Measurements from ENCODE around the gene TBCE. TPM values are rescaled to one million over a fixed set of nuclear protein-coding genes. Genes with fewer than 3 reads are reported as not detected.

The TBCE gene
- total RNA-seq, 2 experiments from 2014 or later, result 7.0 to 8.4 TPM

DNA sequence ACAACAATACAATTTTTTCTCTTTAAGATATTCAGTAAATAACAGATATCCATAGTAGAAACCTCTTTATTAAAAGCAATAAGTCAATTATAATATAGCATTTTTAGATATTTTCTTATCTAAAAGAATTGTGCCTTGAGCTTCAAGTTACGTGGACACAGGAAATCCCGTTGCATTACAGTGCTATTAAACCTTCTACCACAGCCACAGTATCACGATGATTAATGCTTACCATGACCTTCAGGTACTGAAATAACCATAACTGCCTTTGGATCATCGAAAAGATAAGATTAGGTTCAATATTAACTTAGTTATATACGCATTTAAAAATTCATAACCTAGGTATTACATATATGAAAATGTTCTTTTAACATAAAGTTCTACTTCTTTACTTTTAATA lies 119.1 kb downstream of the TBCE start:
- H3K9me3 ChIP-seq (ENCODE audit: control insufficient read depth in 1 of 2, insufficient read depth in 1 of 2, low read length in 2 of 2), result no peaks in the 10 kb centered on the region
- peaks cover 23% of the 10 kb centered on the region for H3K36me3 ChIP-seq (ENCODE audit: insufficient read depth, low read length)
- no peaks in the 10 kb centered on the region for H3K4me1 Mint-ChIP-seq (ENCODE audit: low read depth)
- DNase-seq (no peak), ATAC-seq (ENCODE audit: poor library complexity) (no peak)
- no peak overlapping the region for H3K4me3 ChIP-seq (ENCODE audit: low read length)
- H3K36me3 Mint-ChIP-seq (ENCODE audit: low read depth), result peaks cover 43% of the 10 kb centered on the region
- intact Hi-C loops (cut with DNase I, micrococcal nuclease), result no loop called here
- H3K27ac ChIP-seq (ENCODE audit: low read depth in 1 of 2, low read length in 2 of 2), result no peak overlapping the region
- no peak overlapping the region for H3K4me3 Mint-ChIP-seq
- ChIA-PET POLR2A (no interaction called here), CTCF (no interaction called here)
- no peaks in the 10 kb centered on the region for H3K27me3 ChIP-seq (ENCODE audit: control insufficient read depth in 1 of 2, insufficient read depth in 2 of 2, low read length in 2 of 2)
- H3K4me1 ChIP-seq (ENCODE audit: insufficient read depth, low read length), result no peaks in the 10 kb centered on the region
- TF ChIP-seq, protein P1, sequence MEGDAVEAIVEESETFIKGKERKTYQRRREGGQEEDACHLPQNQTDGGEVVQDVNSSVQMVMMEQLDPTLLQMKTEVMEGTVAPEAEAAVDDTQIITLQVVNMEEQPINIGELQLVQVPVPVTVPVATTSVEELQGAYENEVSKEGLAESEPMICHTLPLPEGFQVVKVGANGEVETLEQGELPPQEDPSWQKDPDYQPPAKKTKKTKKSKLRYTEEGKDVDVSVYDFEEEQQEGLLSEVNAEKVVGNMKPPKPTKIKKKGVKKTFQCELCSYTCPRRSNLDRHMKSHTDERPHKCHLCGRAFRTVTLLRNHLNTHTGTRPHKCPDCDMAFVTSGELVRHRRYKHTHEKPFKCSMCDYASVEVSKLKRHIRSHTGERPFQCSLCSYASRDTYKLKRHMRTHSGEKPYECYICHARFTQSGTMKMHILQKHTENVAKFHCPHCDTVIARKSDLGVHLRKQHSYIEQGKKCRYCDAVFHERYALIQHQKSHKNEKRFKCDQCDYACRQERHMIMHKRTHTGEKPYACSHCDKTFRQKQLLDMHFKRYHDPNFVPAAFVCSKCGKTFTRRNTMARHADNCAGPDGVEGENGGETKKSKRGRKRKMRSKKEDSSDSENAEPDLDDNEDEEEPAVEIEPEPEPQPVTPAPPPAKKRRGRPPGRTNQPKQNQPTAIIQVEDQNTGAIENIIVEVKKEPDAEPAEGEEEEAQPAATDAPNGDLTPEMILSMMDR (IDR thresholded peaks at IDR 0.05), result no peak
- no peaks in the 10 kb centered on the region for H3K27me3 Mint-ChIP-seq
- H3K27ac Mint-ChIP-seq, result no peak overlapping the region
- peaks cover 2% of the 10 kb centered on the region for H3K9me3 Mint-ChIP-seq

DNA sequence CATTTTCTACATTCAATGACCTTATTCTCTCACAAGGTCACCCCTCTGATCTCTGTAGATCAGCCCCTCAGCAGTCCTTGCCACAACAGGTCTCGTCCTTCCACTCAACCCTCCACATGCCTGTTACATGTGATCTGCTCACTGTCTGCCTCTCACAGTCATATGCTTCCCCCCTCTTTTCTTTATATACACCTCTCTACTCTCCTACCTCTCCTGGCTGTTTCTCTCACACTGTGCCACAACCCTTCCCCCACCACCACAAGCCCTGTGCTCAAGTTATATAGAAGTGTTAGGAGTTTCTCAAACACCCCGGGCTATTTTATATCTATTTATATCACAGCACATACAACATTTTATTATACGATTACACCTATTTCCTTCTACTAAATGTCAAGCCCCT lies 124.4 kb downstream of the TBCE start:
- H3K27me3 ChIP-seq (ENCODE audit: control insufficient read depth in 1 of 2, insufficient read depth in 2 of 2, low read length in 2 of 2), result no peaks in the 10 kb centered on the region
- DNase-seq (no peak), ATAC-seq (ENCODE audit: poor library complexity) (no peak)
- H3K9me3 ChIP-seq (ENCODE audit: control insufficient read depth in 1 of 2, insufficient read depth in 1 of 2, low read length in 2 of 2), result no peaks in the 10 kb centered on the region
- H3K27ac ChIP-seq (ENCODE audit: low read depth in 1 of 2, low read length in 2 of 2), result no peak overlapping the region
- H3K27me3 Mint-ChIP-seq, result no peaks in the 10 kb centered on the region
- peaks cover 5% of the 10 kb centered on the region for H3K36me3 ChIP-seq (ENCODE audit: insufficient read depth, low read length)
- H3K4me3 Mint-ChIP-seq, result no peak overlapping the region
- H3K4me1 ChIP-seq (ENCODE audit: insufficient read depth, low read length), result peaks cover 5% of the 10 kb centered on the region
- TF ChIP-seq, protein P1 (IDR thresholded peaks at IDR 0.05), result no peak
- H3K36me3 Mint-ChIP-seq (ENCODE audit: low read depth), result peaks cover 55% of the 10 kb centered on the region
- no peak overlapping the region for H3K4me3 ChIP-seq (ENCODE audit: low read length)
- ChIA-PET CTCF (no interaction called here), POLR2A (interaction anchor here (1.6 kb wide), 1 partner anchor 13 kb away, joined by 4 read pairs; the partner anchor contains the start of gene B3GALNT2)
- H3K27ac Mint-ChIP-seq, result no peak overlapping the region
- H3K9me3 Mint-ChIP-seq, result no peaks in the 10 kb centered on the region
- H3K4me1 Mint-ChIP-seq (ENCODE audit: low read depth), result peaks cover 11% of the 10 kb centered on the region
- intact Hi-C loops (cut with DNase I, micrococcal nuclease), result loop anchor here in 1 of 2 experiments (10.0 kb wide), 1 partner anchor 1017 kb away; the partner anchor contains the start of gene TARBP1

DNA sequence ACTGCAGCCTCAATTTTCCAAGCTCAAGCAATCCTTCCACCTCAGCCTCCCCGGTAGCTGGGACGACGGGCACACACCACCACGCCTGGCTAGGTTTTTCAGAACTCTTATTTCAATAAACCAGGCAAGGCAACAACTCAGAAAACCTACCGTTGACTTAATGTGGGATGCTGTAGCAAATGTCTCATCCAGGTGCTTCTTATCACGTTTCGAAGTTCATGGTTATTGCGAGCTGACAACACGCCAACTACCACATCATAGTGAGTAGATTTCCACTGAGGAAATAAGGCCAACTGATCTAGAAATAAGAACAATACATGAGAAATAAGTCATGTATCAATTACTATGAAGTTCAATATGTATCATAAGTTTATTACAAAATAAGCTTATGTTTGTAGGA lies 127.3 kb downstream of the TBCE start:
- DNase-seq, result no peak
- CTCF ChIA-PET, result interaction anchor here (1.5 kb wide), 1 partner anchor 10 kb away, joined by 6 read pairs; the partner anchor contains the start of gene B3GALNT2
- Histone ChIP-seq H3K4me3 (ENCODE audit: low read length) (no peak overlapping the region), H3K9me3 (ENCODE audit: control insufficient read depth in 1 of 2, insufficient read depth in 1 of 2, low read length in 2 of 2) (no peaks in the 10 kb centered on the region), H3K27ac (ENCODE audit: low read depth in 1 of 2, low read length in 2 of 2) (no peak overlapping the region), H3K27me3 (ENCODE audit: control insufficient read depth in 1 of 2, insufficient read depth in 2 of 2, low read length in 2 of 2) (no peaks in the 10 kb centered on the region), H3K36me3 (ENCODE audit: insufficient read depth, low read length) (peaks cover 5% of the 10 kb centered on the region), H3K4me1 (ENCODE audit: insufficient read depth, low read length) (peaks cover 5% of the 10 kb centered on the region)
- TF ChIP-seq, protein P1 (IDR thresholded peaks at IDR 0.05), result no peak
- Mint-ChIP-seq H3K27me3 (no peaks in the 10 kb centered on the region), H3K36me3 (ENCODE audit: low read depth) (peaks cover 49% of the 10 kb centered on the region), H3K4me3 (no peak overlapping the region), H3K4me1 (ENCODE audit: low read depth) (peaks cover 11% of the 10 kb centered on the region), H3K27ac (no peak overlapping the region), H3K9me3 (no peaks in the 10 kb centered on the region)
- intact Hi-C loops (cut with DNase I, micrococcal nuclease), result loop anchor here in 1 of 2 experiments (10.0 kb wide), 1 partner anchor 1020 kb away; the partner anchor contains the start of gene TARBP1
- ATAC-seq (ENCODE audit: poor library complexity), result no peak
- POLR2A ChIA-PET, result interaction anchor here (1.1 to 1.5 kb wide), 2 partner anchors 10 kb away, joined by 5 to 6 read pairs; partner anchors contain the start of gene B3GALNT2
